Activated CD4-positive, alpha-beta T cell treated with anti-CD3 and anti-CD28 coated beads, Interleukin-2, Interleukin-6, amounts not matched to agents 100 ng/mL and 50 ng/mL, durations not matched to agents 16 hours and 8 hours (primary cell): ENCODE measurements around the gene SPECC1L.
A peak's percentile ranks its signal among the peaks of the same experiment; 100 is the strongest.

Source experiments
- DNase-seq: peaks from one replicate; pipeline ENCODE4 v3.0.0-alpha.2; 2020

The SPECC1L gene

DNA sequence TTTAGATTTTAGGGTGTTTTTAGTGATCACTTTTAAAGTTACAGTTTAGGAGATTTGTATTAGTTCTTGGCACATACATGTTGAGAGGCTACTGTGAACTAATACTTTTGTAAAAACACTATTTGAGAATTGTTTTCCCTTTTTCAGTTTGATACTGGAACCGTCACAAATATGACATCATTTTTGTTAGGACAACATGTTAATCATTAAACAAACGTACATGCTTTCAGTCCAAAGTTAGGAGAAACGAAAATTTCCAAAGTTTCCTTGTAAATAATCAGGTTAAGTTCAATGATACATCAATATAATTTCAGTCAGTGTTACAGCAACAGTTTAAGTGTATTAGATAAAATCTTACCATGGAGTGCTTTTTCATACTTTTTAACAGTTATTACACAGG is 53.1 kb downstream of the SPECC1L start:
- no peak for DNase-seq

DNA sequence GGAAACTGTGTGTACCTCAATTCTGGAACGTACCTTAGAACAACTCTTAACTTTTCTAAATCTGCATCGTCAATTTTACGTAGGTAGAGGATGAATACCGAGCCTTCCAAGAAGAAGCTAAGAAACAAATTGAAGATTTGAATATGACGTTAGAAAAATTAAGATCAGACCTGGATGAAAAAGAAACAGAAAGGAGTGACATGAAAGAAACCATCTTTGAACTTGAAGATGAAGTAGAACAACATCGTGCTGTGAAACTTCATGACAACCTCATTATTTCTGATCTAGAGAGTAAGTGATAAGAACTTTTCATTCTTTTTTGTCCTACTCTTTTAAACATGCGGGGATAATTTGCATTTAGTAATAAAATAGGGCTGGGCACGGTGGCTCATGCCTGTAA is 53.5 kb downstream of the SPECC1L start:
- no peak for DNase-seq

DNA sequence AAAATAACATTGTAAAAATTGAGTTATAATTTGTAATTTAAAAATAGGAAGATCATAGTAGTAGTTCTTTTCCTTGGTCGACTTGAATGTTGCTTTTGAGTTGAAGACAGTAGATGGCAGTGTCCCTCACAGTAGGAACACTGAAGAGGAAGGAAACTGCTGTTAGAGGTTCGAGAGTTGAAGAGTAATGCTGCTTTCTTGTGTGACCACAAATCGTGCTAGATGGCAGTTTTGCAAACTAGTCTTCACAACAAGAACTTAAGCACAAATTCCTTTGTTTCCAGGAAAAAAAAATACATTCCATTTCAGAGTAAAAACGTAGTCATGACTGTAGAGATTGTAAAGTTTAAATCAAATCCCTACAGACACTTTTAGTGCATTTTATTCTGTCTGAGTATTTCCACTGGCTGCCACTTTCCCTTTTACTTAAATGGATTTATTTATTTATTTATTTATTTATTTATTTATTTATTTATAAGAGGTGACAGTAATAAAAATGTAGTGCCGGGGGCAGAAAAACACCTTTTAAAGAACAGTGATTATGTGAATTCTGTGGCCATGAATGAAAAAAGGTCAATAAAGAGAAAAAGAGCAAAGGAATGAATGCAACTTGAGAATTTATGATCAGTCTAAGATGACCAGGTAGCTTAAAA is 54.6 kb downstream of the SPECC1L start:
- DNase-seq, result peak; percentile 77

DNA sequence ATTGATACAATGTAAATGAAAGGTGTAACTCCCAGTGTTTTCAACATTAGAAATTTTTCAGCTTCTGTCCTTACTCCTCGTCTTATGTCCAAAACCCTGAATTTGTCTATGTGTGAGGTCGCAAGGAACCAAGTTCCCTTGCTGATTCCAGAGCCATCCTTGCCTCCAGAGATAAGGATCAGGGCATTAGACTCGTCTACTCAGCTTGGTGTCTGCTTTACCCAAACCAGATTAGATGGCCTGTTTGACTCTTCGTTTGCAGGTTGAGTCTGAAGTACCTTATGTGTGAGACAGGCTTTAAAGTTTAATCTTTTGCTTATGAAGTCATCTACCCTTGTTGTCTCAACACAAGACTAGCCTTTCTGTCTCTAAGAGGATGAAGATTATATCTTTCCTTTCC is 55.6 kb downstream of the SPECC1L start:
- DNase-seq, result no peak

DNA sequence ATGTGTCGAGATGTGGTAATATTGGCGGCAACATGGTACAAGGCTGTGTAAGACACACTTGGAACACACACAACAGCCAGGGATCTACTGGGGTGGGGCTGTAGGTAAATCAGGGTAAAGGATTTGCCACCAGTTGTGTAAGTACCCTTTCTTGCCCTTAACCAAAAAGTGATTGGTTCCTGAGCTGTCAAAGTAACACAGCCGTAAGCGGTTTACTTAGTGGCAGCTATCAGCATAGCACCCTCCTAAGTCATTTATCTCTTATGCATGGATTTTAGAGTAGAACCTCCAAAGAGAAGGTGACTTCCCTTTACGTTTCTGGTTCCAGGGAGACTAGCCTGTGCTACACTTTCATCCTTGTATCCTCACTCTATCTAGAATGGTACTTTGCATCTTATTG is 57.2 kb downstream of the SPECC1L start:
- DNase-seq, result no peak

DNA sequence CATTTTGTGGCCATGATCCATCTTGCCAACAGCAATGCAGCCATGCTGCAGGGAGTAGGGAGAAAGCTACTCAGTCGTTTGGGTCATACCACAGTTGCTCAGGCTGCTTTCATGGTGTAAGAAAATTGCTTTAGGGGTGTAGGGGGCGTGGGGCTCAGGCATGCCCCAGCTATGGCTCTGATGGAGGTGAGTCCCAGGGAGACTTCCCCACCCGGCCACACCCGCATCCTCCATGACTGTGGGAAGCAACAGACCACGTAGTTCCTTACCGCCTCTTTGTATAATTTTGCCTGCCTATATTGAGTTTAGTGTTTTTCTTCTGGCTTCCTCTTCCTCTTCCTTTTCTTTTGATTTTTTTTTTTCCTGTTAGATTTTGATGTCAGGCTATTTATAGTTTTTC is 58.8 kb downstream of the SPECC1L start:
- no peak for DNase-seq

DNA sequence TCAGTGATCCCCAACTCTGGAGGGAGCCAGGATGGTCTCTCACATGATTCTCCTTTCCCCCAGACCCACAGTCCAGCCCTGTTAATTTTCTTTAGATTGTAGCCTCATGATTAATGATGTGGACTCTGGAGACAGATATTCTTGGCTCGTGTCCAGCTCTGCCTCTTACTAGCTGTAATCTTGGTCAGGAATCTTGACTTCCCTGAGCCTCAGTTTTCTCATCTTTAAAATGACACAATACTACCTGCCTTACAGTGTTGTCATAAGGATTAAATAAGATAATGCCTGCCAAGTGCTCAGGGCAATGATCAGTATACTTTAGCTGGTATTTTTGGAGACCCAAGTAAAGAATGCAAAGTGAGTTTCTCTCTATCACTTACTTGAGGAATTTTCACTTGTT is 60.0 kb downstream of the SPECC1L start:
- no peak for DNase-seq

DNA sequence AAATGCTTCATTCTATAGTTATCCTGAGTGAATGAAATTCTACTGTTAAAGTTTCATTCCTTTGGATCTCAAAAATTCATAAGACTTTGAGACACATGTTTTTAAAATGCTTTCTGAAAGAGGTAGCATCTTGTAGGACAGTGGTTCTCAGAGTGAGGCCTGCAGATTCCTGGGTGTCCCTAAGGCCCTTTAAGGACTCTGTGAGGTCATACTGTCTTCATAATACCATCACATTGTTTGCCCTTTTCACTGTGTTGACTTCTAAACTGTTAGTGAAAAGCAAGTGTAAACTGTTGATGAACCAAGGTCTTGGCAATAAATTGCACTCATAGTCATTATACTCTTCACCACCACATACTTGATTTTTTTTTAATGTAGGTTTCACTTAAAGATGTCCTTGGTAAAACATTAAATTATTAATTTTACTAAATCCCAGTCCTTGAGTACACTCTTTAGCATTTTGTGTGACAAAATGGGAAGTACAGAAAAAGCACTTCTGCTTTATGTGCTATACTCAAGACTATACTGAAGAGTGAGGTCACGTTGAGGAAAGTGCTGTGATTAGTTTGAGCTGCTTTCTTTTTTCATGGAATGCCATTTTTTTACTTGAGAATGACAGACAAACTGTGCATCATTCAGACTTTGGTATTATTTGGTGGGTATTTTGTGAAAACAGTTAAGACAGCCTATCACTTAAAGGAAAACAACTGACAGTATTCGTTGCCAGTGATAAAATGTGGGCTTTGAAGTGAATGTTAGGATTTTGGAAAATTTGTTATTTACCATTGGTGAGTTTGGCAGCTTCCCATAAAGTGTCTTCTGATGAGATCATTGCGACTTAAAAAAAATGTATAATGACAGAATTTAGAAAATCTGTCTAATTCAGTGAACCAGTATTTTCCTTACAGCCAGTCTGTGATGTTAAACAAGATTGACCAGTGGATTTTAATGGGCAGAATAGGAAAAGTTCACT is 61.1 kb downstream of the SPECC1L start:
- no peak for DNase-seq

DNA sequence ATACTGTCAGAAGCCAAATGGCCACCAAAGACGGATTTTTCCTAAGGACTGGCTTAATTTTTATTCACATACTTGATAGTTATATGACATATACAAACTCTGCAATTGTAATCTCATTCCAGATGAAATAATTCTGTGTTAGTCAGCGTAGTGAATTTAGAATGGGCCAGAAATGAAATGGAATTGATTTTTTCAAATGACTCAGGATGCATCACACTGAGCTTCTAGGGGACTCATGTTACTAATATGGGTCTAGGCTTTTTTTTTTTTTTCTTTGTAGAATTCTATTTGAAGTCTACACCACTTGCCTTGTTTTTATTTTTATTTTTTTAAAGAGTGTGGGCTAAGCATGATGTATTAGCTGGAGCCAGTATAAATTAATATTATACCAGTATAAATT is 62.7 kb downstream of the SPECC1L start:
- DNase-seq, result no peak

DNA sequence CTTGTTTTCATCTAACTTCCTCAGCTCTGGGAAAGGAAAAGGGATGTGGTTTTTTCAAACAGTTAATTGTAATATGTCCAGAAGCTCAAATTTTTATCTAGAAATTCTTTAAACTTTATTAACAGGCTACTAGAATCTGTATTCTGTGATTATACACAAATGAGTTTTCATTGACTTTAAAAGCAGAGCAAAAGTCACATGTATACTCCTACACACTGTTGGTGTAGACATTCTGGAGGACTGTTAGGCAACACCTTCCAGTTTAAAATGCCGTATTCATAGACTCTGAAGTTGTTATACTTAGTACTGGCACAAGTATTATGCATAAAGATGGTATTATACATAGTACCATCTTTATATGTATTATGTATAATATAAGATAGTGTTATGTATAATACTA is 64.9 kb downstream of the SPECC1L start:
- no peak for DNase-seq

DNA sequence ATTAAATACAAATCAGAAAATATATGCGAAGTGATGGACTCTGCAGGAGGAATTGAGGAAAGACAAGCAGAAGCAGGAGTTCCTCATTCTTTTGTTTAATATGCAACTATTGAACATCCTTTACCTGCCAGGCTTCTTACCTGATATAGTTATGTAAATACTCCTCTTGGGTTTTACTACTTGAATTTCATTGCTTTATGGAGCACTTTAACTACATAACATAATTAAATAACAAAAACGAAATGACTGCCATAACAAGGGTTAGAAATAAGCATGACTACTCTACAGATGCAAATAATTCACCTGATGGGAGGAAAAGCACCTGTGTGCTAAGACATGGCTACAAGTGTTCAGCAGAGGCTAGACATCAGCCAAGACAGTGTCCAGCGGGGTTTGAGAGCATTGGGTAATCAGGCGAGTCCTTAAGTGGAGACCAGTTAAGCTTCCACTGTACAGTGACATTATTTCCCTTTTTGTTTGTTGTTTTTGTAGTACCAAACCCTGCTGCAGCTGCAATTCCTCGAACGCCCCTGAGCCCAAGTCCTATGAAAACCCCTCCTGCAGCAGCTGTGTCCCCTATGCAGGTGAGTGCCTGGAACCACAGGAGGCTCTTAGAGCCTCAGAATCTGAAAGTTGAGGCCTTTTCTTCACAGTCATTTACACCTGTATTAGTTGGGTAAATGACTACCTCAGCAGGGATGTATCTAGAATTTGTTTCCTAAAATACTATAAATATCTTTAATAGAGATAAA is 67.4 kb downstream of the SPECC1L start:
- DNase-seq, result no peak

DNA sequence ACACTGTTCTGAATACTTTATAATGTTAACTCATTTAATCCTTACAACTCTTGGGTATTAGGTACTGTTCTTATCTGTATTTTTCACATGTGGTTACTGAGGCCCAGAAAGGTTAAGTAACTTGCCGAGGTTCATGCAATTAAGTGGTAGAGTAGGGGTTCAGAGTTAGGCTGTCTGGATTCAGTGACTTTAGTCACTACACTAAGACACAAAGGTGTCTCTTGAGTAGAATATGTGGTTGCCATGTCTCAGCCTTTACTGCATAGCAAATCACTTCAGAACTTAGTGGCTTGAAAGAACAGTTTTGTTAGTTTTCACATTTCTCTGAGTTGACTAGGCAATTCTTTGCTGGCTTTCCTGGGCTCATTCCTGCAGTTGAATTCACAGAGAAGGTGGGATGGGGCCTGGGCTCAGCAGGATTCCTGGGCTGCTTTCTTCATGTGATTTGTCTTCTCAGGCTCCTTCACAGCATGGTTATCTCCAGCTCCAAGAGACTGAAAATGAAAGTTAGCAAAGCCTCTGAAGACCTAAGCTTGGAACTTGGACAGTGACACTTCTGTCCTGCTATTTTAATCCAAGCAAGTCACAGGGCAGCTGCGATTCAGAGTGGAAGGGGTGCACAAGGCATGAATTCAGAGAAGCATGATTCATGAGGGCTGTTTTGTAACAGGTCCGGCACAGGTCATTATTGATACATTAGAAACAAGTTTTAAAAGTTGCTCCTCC is 68.3 kb downstream of the SPECC1L start:
- peak; percentile 29 for DNase-seq

DNA sequence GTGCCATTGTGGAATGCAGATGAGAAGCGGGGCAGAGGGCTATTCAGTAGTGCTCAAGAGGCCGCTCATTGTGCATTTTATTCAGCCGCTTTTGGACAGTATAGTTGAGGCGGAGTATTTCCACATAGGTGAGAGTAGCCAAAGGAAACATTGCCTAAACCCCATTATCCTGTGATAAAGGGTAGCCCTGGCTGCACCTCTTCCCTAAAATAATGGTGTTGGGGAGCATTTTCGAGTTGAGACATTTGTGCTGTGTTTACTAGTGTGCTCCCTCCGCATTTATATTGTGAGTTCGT is 68.8 kb downstream of the SPECC1L start:
- DNase-seq, result no peak

DNA sequence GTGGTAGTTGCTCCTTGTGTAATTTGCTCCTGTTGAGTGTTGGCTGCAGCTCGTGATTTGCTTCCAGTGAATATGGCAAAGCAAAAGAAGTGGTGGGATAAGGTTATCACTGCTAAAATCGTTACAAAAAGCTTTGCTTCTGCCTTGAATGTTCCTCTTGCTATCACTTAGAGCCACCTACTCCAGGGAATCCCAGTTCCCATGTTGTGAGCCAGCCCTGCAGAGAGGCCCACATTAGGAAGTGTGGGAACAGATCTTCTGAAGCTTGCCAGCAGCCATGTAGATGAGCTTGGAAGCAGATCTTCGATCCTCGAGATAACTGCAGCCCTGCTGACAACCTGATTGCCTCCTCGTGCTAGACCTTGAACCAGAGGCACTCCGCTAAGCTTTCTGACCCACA is 71.0 kb downstream of the SPECC1L start:
- DNase-seq, result no peak

DNA sequence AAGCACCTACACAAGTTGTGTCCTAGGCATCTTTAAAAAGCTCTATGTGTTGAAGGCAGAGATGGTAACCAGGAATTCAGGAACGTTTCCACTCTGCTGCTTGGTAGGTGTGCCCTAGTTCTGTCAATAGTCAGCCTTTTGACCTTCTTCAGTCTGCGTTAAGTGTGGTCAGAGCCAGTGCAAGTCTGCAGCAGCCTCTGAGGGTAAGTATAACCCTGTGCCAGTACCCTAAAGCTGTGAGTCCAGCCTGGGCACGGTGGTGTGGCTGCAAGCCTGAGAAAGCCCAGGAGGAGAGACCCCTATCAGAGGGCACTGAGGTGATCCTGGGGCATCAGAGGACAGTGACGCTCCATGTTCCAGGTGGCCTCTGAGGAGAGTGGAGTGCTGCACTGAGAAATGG is 80.0 kb downstream of the SPECC1L start:
- DNase-seq, result no peak

DNA sequence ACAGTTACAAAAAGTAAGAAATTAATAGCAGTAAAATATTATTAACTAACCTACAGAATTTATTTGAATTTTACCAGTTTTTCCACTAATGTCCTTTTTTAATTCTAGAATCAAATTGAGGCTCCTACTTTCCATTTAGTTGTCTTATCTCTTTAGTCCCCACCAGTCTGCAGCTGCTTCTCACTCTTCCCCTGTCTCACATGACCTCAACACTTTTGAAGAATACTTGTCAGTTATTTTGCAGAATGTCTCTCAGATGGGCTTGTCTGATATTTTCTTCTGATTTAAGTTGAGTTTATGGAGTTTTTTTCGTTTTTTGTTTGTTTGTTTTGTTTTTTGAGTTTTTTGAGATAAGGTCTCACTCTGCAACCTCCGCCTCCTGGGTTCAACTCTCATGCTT is 82.5 kb downstream of the SPECC1L start:
- no peak for DNase-seq

DNA sequence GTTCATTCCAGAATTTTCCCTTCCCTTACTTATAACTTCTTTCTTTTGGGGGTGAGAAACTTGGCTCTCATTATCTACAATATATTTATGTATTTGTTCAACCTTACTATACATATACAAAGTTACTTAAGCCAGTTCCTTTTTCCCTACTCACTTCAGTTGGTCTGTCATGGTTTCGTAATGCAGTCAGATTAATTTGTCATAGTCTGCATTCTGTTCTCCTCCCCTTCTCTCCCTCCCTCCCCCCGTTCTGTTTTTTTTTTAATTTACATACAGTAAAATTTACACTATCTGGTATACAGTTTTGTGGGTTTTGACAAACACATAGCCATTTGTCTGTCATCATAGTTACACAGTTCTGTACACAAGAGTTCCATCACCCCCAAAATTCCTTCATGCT is 84.9 kb downstream of the SPECC1L start:
- no peak for DNase-seq

DNA sequence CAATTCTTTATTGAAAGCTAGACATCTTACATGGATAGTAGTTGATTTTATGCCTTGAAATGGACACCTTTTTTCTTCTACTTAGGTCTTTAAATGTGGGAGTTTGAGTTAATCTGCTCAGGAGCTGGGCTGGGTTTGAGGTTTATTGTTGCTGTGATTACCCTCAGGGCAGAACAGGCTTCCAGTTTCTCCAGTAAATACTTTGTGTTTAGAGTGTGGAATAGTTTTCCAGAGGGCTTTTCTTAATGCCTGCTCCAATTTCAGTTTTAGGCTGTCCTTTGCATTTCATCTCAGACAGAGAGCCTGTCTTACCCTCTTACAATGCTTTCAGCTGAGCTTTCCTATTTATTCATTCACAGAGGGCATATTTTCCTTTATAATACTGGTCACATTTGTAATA is 86.9 kb downstream of the SPECC1L start:
- no peak for DNase-seq

DNA sequence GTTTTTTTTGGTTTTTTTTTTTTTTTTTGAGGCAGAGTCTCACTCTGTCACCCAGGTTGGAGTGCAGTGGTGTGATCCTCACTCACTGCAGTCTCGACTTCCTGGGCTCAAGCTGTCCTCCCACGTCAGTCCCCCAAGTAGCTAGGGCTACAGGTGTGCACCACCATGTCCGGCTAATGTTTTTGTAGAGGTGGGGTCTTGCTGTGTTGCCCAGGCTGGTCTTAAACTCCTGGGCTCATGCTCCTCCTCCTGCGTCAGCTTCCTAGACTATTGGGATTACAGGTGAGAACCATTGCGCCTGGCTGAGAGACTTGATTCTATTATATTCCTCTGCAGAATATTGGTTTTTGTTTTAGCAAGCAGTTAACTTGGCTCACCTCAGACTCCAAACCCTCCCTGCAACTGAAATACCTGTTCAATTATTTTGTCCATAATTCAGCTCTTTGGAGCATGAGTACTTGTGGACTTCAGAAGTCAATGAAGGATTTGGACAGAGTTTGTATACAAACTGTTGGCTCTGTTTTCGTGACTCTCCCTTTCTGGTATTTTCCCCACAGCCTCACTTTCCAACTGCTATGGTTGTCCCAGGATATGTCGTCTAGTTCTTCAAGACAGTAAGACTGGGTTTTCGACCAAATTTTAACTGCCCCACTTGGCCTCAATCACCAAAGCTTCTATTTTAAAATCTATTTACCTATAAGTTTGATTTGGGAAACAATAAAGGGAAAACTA is 87.6 kb downstream of the SPECC1L start:
- DNase-seq, result no peak

DNA sequence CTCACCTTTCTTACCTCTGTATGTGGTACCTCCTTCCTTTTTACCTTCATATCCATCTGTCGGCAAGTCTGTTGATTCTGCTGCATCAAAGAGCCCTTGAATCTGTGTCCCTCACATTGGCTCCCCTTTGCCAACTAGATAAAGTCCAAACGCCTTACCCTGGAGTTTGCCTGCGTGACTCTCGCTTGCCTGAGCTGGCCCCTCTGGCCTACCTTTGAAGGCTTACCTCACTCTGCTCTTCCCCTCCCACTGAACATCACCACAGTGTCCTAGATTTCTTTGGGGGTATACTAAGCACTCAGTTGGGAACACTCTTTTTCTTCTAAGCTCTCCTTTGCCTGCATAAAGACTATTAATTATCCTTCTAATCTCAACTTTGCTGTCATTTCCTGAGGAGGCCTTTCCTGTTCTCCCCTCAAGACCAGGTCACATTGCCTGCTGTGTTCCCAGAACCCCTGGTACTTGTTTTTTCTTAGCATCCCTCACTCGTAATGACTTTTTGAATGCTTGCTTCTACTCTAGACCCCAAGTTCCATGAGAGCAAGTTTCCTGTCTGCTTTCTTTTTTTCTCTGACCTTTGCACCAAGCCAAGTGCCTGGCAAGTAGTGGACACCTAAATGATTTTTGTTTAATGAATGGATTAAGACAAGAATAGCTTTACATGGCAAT is 89.0 kb downstream of the SPECC1L start:
- no peak for DNase-seq

DNA sequence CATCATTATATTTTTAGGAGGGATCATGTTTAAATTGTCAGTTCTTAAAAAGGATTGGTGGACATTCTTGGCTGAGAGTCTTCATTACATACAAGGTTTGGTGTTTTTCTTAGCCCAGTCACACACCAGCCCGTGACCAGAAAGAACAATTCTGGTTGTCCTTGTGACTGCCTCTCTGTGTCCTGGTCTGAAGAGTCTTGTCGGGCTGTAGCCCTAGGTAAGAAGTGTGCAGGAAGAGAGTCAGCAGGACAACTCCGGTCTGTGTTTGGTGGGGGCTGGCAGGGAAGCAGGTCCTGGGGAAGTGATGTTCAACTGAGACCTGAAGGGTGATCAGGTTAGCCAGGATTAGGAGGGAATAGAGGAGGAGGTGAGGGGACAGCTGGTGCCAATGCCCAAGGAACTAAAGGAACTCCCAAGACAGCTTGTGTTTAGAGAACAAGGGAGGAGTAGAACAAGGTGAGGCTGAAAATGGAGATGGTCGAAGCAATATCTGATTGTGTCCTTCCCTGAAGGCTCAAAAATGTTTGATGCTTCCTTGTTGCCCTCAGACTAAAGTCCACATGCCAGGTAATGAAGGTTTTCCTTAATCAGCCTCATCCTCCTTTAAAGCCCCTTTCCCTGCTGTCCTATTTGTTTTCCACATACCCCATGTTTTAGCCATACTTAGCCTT is 91.5 kb downstream of the SPECC1L start:
- DNase-seq, result no peak
